Measurements from ENCODE around the gene EEIG2. TPM values are rescaled to one million over a fixed set of nuclear protein-coding genes. Genes with fewer than 3 reads are reported as not detected.

Gene EEIG2
- total RNA-seq, 1 experiment from 2014 or later = 26.7 TPM

DNA sequence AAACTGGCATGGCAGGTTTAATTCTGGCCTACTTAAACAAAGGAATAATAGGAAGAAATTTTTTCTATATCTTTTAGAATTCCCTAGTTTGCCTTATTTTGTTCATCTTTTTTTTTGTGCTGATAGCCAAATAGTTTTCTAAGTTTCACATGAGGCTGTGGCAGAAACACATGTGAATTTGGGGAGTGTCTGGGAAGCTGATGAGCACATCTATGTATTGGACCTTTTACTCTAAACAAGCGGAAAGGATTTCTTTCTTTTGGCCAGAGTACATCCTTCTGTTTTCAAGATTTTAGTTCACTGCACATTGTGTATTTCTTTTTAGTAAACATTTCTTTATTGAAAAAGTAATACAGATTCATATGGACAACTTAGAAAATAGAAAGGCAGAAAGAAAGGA is 5.6 kb downstream of the EEIG2 start:
- no peak overlapping the region for H3K4me3 ChIP-seq
- no peaks in the 10 kb centered on the region for H3K9me3 ChIP-seq
- no peaks in the 10 kb centered on the region for H3K27me3 ChIP-seq
- no peaks in the 10 kb centered on the region for H3K36me3 ChIP-seq
- DNase-seq = no peak

DNA sequence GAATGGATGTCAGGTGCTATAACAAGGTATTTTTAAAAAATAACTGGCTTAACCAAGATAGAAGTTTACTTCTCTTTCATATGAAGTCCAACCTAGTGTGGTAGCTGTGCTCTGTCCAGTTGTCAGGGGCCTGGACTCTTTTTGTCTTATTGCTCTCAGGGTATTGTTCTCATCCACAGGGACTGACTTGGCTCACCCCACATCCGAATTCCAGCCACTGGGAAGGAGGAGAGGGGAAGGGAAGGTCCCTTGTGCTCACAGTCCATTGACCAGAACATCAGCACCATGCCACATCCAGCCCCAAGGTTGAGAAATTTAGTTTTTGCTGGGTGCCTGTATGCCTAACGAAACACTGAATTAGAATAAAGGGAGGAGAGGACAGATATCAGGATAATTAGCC is 8.7 kb downstream of the EEIG2 start:
- H3K27me3 ChIP-seq = no peaks in the 10 kb centered on the region
- peaks cover 4% of the 10 kb centered on the region for H3K9me3 ChIP-seq
- DNase-seq = no peak
- peaks cover 9% of the 10 kb centered on the region for H3K36me3 ChIP-seq
- H3K4me3 ChIP-seq = no peak overlapping the region

DNA sequence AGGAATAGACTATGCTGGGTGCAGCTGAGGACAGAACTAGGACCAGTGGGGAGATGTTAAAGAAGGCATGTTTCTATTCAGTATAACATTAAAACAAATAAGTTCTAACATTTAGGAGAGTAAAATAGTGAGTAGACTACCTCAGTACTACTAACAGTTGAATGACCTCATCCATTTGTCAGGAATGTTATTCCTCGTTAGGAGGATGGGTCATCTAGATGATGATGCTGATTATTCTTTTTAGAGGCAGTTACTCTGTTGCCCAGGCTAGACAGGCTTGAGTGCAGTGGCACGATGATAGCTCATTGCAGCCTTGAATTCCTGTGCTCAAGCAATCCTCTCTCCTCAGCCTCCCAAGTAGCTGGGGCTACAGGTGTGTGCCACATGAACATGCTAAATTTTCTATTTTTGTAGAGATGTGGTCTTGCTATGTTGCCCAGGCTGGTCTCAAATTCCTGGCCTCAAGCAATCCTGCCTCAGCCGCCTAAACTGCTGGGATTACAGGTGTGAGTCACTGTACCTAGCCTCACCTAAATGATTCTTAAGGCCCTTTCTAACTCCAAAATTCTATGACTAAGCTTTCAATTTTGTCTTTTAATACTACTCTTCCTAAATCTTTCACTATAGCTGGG is 9.3 kb downstream of the EEIG2 start:
- Histone ChIP-seq H3K36me3 (peaks cover 14% of the 10 kb centered on the region), H3K9me3 (peaks cover 10% of the 10 kb centered on the region), H3K27me3 (no peaks in the 10 kb centered on the region), H3K4me3 (no peak overlapping the region)
- no peak for DNase-seq

DNA sequence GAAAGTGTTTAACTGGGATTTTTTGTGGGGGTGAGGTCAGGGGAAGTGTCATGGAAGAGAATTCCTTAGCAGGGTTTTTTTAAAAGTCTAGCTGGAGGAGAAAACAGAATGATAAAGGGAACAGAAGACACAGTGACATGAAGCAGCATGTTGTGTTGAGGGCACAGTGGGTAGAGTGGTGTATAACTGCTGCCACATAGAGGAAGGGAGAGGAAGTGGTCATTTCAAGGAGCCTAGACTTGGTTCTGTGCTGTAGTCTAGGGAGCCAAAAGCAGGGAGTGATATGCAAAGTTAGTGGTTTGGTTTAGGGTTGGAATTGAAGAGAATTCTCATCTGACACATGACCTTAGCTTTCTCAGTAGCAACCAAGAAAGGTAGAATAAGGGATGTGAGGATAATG is 10.2 kb downstream of the EEIG2 start:
- no peak for DNase-seq
- H3K27me3 ChIP-seq = no peaks in the 10 kb centered on the region
- H3K4me3 ChIP-seq = no peak overlapping the region
- H3K9me3 ChIP-seq = peaks cover 10% of the 10 kb centered on the region
- peaks cover 14% of the 10 kb centered on the region for H3K36me3 ChIP-seq

DNA sequence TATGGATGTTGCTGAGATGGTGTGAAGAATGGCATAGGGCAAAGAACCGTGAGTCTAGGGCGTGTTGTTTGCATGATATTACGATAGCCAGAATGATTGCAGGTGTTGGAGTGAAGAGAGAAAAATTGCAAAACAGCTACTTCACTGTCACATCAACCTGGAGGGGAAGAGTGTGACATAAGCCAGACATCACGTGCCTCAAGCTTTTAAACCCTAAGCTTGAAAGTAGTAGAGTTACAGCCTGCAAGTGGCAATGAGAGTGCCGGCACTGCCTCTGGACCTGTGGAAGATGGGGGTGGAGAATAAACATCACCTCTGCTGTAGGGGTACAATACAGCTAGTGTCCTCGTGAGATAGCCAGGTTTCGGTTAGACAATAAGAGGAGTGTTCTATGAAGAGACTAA is 11.1 kb downstream of the EEIG2 start:
- Histone ChIP-seq H3K36me3 (peaks cover 14% of the 10 kb centered on the region), H3K27me3 (no peaks in the 10 kb centered on the region), H3K4me3 (no peak overlapping the region), H3K9me3 (peaks cover 11% of the 10 kb centered on the region)
- no peak for DNase-seq

DNA sequence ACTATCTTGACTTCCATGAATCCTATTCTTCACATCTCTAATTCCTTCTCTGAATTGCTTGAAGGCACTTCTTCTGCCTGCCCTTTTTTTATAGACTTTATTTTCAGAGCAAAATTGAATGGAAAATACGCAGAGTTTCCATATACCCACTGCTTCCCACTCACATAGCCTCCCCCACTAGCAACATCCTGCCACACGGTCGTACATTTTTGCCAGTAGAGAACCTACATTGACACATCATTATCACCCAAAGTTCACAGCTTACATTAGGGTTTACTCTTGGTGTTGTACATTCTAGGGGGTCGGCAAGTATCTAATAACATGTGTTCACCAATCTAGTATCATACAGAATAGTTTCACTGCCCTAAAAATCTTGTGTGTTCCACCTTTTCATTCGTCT is 12.3 kb downstream of the EEIG2 start:
- Histone ChIP-seq H3K4me3 (no peak overlapping the region), H3K36me3 (peaks cover 14% of the 10 kb centered on the region), H3K9me3 (peaks cover 12% of the 10 kb centered on the region), H3K27me3 (no peaks in the 10 kb centered on the region)
- DNase-seq = no peak

DNA sequence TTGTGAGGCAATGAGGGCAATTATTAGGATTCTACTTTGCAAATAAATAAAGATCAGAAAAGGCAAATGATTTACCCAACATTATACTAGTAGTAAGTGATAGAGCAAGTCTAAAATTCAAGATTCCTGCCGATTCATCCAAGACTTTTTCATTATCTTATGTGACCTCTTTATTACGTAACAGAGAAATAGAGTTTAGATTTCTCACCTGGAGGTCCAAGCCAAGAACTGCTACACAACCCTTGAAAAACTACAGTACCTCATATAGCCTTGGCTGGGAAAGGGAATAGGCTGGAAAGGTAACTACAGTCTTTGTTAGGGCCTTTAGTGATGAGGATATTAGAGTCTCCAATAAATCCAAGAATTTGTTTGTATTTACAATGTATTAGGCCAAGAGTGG is 13.3 kb downstream of the EEIG2 start:
- DNase-seq = no peak
- Histone ChIP-seq H3K4me3 (no peak overlapping the region), H3K36me3 (peaks cover 14% of the 10 kb centered on the region), H3K9me3 (peaks cover 12% of the 10 kb centered on the region), H3K27me3 (no peaks in the 10 kb centered on the region)

DNA sequence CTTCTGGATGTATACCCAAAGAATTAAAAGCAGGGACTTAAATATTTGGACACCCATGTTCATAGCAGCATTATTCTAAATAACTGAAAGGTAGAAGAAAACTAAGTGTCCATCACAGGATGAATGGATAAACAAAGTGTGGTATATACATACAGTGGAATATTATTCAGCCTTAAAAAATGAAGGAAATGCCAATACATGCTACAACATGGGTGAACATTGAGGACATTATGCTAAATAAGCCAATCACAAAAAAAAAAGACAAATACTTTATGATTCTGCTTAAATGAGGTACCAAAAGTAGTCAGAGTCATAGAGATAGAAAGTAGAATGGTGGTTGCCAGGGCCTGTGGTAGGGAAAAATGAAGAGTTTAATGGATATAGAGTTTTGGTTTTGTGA is 14.1 kb downstream of the EEIG2 start:
- H3K9me3 ChIP-seq = peaks cover 14% of the 10 kb centered on the region
- no peak for DNase-seq
- peaks cover 14% of the 10 kb centered on the region for H3K36me3 ChIP-seq
- H3K27me3 ChIP-seq = no peaks in the 10 kb centered on the region
- H3K4me3 ChIP-seq = no peak overlapping the region

DNA sequence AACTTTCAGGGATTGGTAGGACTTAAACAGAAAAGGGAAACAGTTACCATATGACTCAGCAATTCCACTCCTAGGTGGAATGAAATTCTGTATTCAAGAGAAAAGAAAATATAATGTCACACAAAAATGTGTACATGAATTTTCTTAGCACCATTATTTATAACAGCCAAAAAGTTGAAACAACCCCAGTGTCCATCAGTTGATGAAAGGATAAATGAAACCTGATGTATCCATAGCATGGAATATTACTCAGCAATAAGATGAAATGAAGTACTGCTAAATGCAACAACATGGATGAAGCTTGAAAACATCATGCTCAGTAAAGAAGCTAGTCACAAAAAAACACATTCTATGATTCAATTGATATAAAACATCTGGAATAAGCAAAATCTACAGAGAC is 15.5 kb downstream of the EEIG2 start:
- H3K36me3 ChIP-seq = peaks cover 17% of the 10 kb centered on the region
- H3K9me3 ChIP-seq = peaks cover 23% of the 10 kb centered on the region
- no peak overlapping the region for H3K4me3 ChIP-seq
- no peak for DNase-seq
- no peaks in the 10 kb centered on the region for H3K27me3 ChIP-seq

DNA sequence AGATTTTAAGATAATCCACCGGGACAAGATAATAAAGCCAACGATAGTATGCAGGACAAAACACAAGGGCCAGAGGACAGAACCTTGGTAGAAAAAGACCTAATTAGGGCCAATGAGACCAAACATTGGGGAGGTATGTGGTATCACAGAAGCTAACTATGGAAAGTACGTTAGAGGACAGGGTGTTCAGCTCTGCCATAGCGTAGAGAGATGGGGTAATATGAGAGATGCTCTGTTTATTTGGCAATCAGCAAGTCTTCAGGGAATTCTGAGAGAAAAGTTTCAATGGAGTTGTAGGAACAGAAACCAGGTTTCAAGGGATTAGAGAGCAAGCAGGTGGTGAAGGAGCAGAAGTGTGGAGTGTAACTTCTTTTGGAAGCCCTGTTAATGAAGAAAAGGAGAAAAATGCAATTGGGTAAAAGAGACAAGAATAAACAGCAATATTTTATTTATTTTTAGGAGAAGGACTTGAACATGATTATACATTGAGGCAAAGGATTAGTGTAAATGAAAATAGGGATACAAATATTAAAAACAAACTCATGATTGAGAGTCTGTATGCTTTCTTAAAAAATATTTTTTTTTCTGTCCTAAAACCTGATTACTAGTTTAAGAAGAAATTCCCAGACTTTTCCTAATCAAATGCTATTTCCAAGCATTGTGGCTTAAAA is 24.0 kb downstream of the EEIG2 start:
- Histone ChIP-seq H3K4me3 (no peak overlapping the region), H3K36me3 (peaks cover 7% of the 10 kb centered on the region; the same call in 1 of the 2 replicates), H3K27me3 (no peaks in the 10 kb centered on the region), H3K9me3 (peaks cover 30% of the 10 kb centered on the region)
- DNase-seq = no peak

DNA sequence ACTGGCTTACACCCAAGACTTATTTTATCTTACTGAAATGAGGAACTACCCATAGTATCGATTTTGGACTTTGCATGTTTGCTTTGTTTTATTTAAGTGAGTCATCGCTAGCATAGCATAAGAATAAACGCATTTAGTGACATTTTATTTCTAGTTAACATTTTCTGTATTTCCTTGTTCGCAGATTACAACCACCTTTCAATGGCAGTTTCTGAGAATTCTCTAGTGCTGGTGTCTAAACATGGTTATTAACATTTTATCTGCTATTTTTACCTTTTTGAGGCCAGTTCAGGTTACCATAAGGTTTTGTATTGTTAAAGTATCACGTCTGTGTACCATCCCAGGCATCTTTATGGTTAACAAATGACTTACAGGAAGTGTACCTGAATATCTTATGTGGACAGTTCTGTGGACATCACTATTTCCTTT is 24.5 kb downstream of the EEIG2 start:
- no peak for DNase-seq
- Histone ChIP-seq H3K36me3 (peaks cover 7% of the 10 kb centered on the region; the same call in 1 of the 2 replicates), H3K9me3 (peaks cover 30% of the 10 kb centered on the region), H3K27me3 (no peaks in the 10 kb centered on the region), H3K4me3 (no peak overlapping the region)

DNA sequence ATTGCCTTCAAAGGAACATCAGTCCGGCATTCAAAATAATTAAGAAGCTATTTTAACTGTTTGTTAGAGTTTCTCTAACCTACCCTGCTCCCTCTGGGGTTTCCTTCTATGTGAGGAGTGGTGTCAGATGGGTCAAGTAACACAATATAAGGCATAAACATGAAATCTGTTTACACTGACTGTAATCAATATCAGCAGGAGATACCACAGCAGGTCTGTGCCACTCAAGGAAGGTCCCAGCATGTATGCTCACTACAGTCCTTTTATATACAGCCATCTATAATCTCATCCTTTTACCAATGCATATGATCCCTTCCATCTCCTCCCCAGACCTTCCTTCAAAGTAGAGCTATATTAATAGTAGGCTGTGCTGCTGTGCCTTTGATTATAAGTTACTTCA is 25.4 kb downstream of the EEIG2 start:
- DNase-seq = no peak
- 0 out of 2 replicates have a peak, but pooled peaks cover 3% of the 10 kb centered on the region for H3K36me3 ChIP-seq
- no peaks in the 10 kb centered on the region for H3K27me3 ChIP-seq
- peaks cover 21% of the 10 kb centered on the region for H3K9me3 ChIP-seq
- no peak overlapping the region for H3K4me3 ChIP-seq

DNA sequence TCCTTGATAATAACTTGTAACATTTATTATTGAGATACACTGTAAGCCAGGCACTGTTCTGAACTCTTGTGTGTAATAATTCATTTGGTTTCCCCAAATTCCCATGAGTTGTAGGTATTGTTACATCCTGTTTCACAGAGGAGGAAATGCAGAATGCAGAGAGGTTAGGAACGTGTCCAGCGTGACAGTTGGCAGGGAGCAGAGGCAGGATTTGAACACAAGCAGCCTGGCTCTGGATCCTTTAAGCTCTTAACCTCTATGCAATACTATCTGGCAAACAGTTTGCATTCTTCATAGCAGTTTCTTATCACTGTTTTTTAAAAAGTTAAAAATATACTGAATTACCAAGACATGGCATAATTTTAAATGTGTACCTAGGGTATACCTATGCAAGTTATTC is 30.5 kb downstream of the EEIG2 start:
- Histone ChIP-seq H3K4me3 (no peak overlapping the region), H3K9me3 (0 out of 2 replicates have a peak, but pooled peaks cover 3% of the 10 kb centered on the region), H3K36me3 (0 out of 2 replicates have a peak, but pooled peaks cover 3% of the 10 kb centered on the region), H3K27me3 (no peaks in the 10 kb centered on the region)
- DNase-seq = peak; percentile 89

DNA sequence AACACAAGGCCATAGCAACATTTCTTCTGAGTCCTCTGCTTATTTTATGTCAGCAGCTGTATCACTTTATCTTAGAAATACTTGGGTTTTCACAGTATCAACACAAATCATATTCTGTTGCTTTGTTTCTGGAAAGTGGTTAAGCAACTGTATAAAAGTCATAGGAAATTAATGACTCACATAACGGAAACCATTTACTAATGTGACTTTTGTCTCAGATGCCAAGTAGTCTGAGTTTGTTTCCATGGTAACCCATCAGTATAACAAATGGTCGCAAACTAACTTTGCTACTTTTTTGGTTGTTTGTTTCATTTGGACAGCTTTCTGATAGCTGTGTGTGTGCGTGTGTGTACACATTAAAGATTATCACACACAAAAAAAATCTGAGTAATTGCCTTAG is 31.1 kb downstream of the EEIG2 start:
- Histone ChIP-seq H3K4me3 (no peak overlapping the region), H3K36me3 (0 out of 2 replicates have a peak, but pooled peaks cover 3% of the 10 kb centered on the region), H3K27me3 (no peaks in the 10 kb centered on the region), H3K9me3 (0 out of 2 replicates have a peak, but pooled peaks cover 3% of the 10 kb centered on the region)
- peak; percentile 35 for DNase-seq

DNA sequence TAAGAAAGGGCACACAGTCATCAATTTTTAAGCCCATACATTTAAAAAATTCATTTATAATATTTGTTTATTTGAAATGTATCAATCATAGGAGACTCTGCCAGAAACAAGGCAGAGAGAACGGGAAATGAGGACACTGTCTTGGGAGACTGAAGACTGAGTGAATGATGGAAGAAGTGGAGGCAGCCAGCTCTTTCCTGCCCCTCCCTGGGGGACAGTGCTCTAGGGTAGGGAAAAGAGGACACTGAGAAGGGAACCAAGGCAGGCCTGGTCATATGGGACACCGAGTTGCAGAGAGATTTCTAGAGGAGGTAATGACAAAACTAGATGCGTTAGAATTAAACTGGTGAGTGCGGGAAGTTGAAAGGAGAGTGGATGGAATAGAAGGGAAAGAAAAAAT is 31.6 kb downstream of the EEIG2 start:
- Histone ChIP-seq H3K4me3 (no peak overlapping the region), H3K9me3 (0 out of 2 replicates have a peak, but pooled peaks cover 3% of the 10 kb centered on the region), H3K36me3 (0 out of 2 replicates have a peak, but pooled peaks cover 3% of the 10 kb centered on the region), H3K27me3 (no peaks in the 10 kb centered on the region)
- peak; percentile 58 for DNase-seq

DNA sequence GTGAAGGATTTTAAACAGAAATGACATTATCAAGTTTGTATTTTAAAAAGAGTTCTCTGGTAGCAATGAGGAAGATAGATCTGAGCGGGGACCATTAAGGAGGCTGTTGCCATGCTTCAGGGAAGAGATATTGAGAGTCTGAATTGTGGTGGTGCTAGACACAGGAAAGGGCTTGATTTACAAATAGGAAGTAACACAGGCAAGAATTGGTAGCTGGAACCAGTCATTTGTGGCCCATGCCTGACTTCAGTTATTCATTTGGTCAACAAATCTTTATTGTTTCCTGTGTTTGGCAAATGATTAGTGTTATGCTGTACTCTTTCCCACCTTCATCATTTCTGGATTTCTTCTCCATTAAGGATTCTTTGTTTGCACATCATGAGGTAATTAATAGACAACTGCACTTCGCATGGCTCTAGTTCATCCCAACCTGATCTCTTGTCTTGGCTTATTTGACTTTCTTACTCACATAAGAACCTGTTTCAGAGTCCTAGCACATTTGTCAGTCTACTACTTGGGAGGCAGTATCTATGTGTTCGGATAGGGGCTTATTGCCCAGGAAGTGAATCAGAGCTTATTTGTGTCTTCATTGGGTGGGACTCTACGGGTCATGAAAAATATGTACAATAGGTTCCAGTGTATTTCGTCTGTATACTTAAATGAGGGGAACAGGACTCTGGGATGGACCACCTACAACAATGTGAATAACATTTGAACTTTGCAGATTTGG is 32.3 kb downstream of the EEIG2 start:
- peak; percentile 35 for DNase-seq
- no peaks in the 10 kb centered on the region for H3K27me3 ChIP-seq

DNA sequence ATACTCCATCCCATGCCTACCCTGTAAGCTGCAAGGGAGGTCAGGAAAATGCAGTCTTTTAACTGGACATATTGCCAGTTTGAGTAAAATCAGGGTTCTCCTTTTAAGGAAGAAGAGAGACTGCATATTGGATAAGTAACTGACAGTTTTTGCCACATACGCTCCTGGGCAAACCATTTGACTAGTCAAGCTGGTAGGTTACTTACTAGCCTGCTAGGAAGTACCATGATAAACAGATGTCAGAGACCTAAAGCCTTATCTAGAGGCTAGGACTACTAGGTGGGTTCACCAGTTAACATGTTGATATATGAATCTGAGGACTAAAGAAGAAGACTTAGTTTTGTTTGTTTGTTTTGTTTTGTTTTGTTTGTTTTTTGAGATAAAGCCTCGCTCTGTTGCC is 33.5 kb downstream of the EEIG2 start:
- DNase-seq = no peak

More for the DNA sequence above, 32.3 kb downstream of the EEIG2 start:
- Histone ChIP-seq H3K4me3 (no peak overlapping the region), H3K36me3 (0 out of 2 replicates have a peak, but pooled peaks cover 3% of the 10 kb centered on the region), H3K9me3 (0 out of 2 replicates have a peak, but pooled peaks cover 3% of the 10 kb centered on the region)

More for the DNA sequence above, 33.5 kb downstream of the EEIG2 start:
- Histone ChIP-seq H3K4me3 (no peak overlapping the region), H3K27me3 (no peaks in the 10 kb centered on the region), H3K36me3 (no peaks in the 10 kb centered on the region), H3K9me3 (no peaks in the 10 kb centered on the region)

Measured in MG63 (cell line).